MM.1S (cell line): Measurements from ENCODE around the gene ADCY2.

Experiments
- CTCF ChIP-seq: fragments of 300-600 bp; sonication (generic); IDR thresholded peaks from 2 replicates; pipeline ENCODE4 v1.5.1; 2016; ENCODE audit warnings: antibody characterized with exemption, low read length, mixed read lengths
- EZH2 ChIP-seq: fragments of 300-600 bp; sonication (generic); optimal IDR thresholded peaks from 2 replicates; pipeline ENCODE3; 2017; ENCODE audit warnings: low read depth, mild to moderate bottlenecking, antibody characterized with exemption, low read length, mixed read lengths

- TF ChIP-seq CTCF (no peak), EZH2 (no peak)
Measured at GRCh38 chr5:7435503-7435902, 39.6 kb downstream of the ADCY2 start.
